GM20431 (cell line): Measurements from ENCODE around the gene CPHXL.

Experiments used
- in situ Hi-C: fragments of 300-500 bp; cut with MseI, MboI; formaldehyde crosslinking; loops from one replicate; pipeline ENCODE4 v1.15.0; 2020; ENCODE audit warnings: low sequenced_read_pairs; ENCODE audit not compliant: unreplicated experiment

CPHXL gene

DNA sequence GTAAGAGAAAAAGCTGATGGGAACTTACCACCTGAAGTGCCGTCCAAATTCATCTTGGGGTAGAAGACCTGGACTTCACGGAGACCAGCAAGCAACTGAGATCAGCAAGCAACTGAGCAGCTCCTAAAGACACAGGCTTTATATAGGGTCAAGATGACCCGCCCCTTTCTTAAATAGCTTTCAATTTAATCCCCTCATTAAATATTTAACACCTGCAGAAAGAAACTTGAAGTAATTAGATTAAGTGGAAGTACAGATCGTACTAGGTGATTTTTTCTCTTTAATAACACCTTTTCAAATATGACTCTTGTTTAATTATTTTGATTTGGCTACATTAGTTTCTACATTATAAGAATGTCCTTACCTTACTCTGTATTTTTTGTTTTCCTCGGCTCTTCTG lies at the start of gene CPHXL:
TSS of gene CPHXL (minus strand) at position 101 of the 400 bp plus-strand sequence. CDS start at position 53, 48 bp downstream.
- in situ Hi-C loops = no loop called here

DNA sequence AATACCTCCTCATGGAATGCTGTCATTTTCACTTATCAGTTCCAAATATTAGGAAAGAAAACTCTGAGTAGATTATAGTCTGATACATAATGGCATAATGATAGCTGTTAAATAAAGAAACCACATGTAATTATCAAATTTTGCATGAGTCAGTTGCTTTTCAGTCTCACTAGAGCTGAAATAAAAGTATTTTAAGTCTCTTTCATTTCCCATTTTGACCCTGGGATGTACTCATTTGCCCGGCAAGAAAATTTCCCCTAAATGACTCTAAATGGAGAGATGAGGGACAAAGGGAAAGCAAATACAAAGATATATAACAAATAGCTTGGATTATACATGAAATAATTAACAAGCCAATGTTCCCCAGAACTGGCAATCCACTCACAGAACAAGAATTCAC lies 47.9 kb upstream of the CPHXL start:
- in situ Hi-C loops = loop anchor here (25.0 kb wide), 1 partner anchor 562 kb away; the partner anchor contains the start of genes CTRB1 and CTRB2

DNA sequence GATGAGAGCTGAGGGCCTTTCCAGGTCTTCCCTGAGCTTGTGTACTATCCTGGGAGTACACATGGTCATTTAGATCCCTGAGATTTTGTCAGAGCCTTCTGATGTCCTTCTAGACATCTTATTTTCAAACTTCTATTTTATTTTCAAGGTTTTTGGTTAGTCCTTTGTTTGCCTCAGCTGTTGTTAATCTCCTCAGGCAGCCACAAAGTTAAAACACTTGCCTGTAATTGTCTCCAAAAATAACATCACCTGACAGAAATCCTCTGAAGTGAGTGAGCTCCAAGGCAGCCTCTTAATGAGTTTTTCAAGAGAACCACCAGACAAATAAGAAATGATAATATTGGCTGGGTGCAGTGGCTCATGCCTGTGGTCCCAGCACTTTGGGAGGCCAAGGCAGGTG lies 43.8 kb upstream of the CPHXL start:
- in situ Hi-C loops = loop anchor here (25.0 kb wide), 1 partner anchor 558 kb away; the partner anchor contains the start of genes CTRB1 and CTRB2

DNA sequence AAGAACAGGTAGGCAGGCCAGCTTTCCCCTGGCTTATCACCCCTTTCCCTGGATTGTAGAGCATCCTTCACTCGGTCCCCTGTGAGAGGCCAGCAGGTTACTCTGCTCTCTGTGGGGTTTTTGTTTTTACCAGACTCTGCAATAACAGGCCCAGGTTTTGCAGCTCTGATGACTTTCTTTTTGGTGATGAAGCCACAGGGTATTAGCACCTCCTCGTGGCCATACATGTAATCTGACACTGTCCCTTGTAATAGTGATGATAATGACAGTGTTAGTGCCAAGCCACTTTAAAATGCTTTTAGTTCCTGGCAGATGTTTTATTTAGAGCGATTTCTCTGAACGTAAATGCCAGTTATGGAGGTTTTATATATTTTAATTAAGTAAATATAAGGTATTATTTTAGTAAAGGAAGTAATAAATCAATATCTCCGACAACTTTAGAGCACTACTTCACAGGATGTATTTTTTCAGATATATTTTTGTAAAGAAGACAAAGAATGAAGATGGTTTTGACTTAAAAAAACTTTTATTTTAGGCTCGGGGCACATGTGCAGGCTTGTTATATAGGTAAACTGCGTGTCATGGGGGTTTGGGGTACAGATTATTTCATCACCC lies 38.0 kb upstream of the CPHXL start:
- in situ Hi-C loops = loop anchor here (10.0 to 25.0 kb wide), 2 partner anchors 289 to 552 kb away; partner anchors contain the start of genes CTRB1 and CTRB2

DNA sequence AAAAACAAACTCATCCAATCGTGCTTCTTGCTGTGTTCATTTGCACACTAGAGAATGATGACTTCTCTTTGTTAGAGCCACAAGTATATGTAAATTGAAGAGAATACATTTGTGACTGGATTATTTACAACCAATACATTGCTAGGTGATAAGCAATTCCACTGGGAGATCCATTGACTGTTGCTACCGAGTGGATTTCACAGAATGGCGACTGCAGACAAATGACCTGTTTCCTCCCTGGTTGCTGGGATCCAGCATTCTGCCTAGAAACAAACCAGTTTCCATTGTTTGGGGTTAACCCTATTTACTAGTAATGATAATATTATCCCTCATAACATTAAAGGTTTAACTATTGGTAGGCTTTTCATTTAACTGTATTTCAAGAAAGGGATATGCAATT lies 36.9 kb upstream of the CPHXL start:
- in situ Hi-C loops = loop anchor here (10.0 to 25.0 kb wide), 2 partner anchors 288 to 551 kb away; partner anchors contain the start of genes CTRB1 and CTRB2

DNA sequence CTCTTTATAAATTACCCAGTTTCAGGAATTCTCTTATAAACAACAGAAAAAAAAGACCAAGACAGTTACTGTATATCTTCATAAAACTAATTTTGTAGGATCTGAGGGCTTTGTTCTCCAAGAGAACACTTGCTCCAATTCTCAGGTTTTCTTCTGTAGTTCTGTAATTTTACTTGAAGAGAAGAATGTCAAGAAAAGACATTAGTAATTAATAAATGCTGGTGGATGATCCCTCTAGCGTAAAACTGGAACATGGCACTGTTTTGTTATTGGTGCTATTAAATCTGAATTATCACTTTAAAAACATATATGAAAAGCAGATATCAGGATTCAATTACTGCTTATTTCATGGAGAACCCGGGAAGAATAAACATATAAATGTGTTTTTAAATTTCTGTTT lies 36.5 kb upstream of the CPHXL start:
- in situ Hi-C loops = loop anchor here (10.0 to 25.0 kb wide), 2 partner anchors 288 to 550 kb away; partner anchors contain the start of genes CTRB1 and CTRB2

DNA sequence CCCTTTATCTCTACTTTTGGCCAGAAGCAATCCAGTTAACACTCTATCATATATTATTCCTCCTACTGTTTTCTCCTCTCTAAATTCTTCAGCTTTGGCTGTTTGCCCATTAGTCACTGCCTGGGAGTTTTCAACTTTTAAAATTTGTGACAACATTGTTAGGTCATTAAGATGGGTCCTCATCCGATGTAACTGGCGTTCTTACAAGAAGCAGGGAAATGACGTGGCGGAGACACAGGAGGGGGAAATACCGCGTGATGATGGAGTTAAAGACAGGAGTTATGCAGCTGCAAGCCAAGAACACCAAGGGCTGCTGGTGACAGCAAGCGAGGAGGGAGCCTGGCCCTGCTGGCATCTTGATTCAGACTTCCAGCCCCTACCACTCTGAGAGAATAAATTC lies 34.8 kb upstream of the CPHXL start:
- in situ Hi-C loops = loop anchor here (10.0 to 25.0 kb wide), 2 partner anchors 286 to 549 kb away; partner anchors contain the start of genes CTRB1 and CTRB2

DNA sequence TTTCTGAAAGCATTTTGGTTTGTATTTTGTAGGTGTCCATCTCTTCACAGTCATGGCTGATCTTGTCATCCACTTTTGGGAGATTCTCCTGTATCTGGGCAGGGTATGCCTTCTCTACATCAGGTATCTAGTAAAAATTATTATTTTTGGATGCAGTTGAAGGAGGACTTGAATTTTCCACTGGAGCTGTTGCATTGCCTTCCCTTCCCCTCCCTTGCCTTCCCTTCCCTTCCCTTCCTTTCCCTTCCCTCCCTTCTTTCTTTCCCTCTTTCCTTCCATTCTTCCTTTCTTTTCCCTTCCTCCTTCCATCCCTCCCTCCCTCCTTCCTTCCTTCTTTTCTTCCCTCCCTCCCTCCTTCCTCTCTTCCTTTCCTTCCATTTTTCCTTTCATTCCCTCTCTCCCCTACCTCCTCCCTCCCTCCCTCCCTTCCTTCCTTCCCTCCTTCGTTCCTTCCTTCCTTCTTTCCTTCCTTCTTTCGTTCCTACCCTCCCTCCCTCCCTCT lies 33.8 kb upstream of the CPHXL start:
- in situ Hi-C loops = loop anchor here (10.0 to 25.0 kb wide), 2 partner anchors 285 to 548 kb away; partner anchors contain the start of genes CTRB1 and CTRB2

DNA sequence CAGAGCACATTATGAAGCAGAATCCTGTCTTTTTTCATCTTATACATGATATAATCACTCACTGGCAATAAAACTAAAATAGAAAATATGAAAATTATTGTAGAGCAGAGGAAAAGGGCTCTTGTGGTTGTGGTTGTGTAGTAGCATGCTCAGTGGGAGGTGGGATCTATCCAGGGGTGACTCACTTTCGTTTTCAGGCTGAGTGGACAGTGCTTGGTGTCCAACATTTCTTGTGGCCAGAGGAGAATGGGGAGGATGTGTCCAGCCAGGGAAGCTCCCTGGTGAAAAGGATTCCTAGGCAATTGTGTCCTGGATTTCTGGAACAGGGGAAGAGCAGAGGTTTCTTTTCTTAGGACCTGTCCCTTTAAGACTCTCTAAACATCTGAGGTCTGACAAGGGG lies 31.9 kb upstream of the CPHXL start:
- in situ Hi-C loops = loop anchor here (25.0 kb wide), 1 partner anchor 546 kb away; the partner anchor contains the start of genes CTRB1 and CTRB2

DNA sequence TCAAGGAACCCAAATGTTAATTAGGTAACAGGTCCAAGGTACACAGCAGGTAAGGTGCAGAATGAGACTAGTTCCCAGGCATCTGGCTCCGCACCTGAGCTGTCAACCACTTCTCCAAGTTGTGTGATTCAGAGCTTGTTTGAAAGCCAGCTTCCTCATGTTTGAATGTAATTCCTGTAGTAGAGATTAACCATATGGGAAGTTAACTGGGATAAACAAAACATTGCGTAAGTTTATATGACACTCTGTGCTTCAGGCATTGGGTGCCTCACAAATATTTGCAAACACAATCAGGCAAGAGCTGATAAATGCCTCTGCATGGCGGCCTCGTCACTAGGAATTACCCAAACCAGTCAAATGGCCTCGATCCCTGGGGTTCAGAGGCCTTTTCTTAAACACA lies 27.9 kb upstream of the CPHXL start:
- in situ Hi-C loops = loop anchor here (25.0 kb wide), 1 partner anchor 542 kb away; the partner anchor contains the start of genes CTRB1 and CTRB2

DNA sequence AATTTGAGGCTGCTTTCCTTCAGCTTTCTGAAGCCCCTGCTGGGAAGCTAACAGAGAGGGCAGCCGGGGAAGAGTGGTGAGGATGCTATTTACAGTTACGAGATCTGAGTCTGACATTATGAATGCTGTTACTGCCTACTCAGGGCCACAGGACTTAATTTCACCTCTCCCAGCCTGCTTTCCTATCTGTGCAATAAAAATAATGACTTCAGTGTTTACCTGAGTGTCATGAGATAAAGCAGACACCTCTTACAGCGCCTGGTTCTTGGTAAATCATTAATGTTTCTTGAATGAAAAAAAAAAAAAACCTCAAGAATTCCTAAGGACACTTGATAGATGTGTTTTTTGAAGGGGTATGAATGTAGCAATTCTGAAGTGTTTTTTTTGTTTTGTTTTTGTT lies 24.2 kb upstream of the CPHXL start:
- in situ Hi-C loops = loop anchor here (25.0 kb wide), 1 partner anchor 538 kb away; the partner anchor contains the start of genes CTRB1 and CTRB2

DNA sequence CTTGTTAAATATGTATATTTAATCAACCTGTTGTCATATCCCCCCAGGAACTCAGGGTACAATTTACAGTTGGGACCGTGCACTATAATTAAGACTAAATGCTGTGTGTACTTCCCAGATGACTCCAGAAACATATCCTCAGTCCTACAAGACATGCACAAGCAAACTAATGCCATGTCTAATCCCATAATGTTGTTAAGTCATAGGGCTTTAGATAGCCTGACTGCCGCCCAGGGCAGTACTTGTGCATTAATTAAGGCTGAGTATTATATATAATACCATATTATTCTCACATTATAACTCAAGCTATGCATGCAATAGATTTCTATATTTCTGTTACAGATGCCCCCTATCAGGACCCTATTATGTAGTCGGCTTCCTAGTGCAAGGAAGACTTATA lies 20.1 kb upstream of the CPHXL start:
- in situ Hi-C loops = no loop called here

DNA sequence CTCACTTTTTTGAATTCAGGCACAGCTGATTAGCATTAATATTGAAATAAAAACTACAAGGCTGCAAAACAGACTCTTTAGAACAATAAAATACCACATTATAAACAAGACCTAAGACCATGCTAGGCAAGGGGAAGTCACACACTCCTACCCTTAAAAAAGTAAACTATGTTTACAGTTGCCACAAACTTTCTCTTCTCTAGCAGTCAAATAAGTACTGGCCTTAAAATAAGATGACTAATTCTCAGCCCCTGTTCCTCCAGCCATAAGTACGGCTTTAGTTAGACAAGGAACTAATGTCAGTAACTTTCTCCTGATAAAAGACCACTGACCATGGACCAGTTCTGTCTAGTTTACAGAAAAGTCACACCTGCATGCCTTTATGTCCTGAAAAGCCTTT lies 19.5 kb upstream of the CPHXL start:
- in situ Hi-C loops = no loop called here

DNA sequence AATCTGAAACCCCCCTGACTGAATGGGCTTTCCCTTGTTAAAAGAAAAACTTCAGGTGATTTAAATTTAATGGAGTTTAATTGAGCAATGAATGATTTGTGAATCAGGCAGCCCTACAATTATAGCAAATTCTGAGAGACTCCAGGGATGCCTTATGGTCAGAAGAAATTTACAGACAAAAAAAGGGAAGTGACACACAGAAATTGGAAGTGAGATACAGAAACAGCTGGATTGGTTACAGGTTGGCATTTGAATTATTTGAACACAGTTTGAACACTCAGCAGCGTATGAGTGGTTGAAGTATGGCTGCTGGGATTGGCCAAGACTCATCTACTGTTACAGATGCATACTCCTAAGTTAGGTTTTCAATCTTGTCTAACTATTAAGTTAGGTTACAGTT lies 19.0 kb upstream of the CPHXL start:
- in situ Hi-C loops = no loop called here

DNA sequence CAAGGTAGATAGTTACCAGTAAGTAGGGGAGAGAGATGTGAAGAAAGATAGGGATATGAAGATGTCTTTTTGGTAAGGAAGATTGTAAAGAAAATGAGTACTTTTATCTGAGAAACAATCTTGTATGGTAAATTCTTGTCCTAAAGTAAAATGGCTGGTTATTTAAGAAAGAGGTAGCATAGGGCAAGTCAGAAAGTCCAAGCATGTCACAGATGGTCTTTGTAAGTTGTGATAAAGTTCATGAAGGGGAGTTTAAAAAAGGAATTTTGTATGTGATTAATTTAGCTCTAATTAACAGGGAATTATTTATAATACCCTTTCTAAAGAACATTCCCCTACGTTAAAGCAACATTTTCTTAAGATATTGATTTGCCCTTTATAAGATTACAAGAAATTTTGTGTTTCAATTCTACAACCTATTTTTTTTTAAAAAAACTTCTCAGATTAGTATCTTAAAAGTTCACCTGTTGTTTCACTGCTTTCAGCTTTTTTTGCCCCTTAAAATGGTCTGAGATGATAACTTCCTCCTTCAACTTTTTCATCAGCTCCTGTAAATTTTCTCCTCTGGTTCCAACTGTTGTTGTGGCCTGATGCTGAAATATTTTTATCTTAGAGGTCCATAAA lies 16.2 kb upstream of the CPHXL start:
- in situ Hi-C loops = no loop called here

DNA sequence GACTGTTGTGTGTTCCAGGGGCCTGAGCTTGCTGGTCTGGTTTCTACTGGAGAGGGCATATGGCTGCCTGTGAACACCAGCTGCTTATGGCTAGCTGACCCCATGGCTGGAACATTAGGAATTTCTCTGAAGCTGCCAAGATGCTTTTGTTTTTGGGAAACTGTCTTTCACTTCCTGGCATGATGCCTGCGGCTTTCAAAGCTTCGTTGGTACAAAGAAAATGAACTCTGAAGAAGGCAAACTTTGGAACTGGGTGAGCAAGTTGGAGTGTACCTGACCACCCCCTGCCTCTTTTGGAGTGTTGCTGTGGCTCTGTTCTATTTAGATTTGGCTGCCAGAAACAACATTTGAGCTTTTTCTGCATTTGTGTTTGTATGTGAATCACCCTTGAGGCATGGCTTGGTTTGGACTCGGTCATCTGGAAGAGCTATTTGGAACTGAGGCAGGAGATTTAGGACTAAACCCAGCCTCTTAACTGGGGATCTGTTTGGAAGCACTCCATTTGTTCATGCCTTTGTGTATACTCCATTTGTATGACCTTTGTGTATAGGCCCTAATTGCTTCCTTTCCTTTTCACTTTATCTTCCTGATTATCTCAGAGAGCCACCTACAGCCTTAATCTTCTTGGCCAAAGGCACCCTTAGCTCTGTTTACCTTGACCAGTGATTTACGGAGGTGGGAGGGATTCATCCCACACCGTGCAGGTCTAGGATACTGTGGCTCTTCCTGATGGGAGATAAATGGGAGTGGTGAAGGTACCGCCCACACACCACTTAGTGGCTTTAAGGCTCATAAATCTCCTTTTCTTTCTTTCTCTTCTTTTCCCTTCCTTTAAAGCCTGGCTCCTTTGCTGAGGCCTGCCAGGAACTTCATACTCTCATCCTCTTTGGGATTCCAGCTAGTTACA lies 7.3 kb upstream of the CPHXL start:
- in situ Hi-C loops = no loop called here

DNA sequence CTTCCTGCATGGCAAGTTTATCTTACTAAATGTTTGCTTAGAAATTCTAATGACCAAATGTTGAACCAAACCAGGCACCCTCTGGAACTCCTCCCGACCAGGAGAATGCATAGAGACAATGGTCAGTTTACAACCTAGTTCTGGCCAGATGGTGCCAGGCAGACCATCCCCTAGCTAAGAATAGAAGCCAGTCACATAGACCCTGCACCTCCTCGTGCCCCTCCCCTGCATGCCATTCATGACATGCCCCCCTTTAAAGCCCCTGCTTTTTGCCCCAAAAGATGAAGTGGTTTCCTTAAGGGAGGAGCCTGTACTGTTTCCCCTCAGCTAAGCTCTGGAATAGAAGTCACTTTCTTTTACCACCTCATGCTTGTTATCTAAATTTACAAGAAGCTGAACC lies 6.6 kb upstream of the CPHXL start:
- in situ Hi-C loops = no loop called here

DNA sequence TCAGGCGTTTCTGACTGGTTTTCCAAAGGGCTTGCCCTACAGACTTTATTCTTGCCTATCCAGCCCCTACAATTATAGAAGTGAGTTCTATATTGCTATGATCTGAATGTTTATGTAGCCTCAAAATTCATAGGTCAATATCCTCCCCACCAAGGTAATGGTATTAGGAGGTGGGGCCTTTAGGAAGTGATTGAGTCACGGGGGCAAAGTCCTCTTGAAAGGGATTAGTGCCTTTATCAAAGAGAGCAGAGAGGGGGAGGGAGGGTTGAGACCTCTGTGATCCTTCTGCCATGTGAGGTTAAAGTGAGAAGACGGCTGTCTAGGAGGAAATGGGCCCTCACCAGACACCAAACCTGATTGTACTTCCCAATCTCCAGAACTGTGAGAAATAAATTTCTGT lies 931 bp upstream of the CPHXL start:
- in situ Hi-C loops = no loop called here

DNA sequence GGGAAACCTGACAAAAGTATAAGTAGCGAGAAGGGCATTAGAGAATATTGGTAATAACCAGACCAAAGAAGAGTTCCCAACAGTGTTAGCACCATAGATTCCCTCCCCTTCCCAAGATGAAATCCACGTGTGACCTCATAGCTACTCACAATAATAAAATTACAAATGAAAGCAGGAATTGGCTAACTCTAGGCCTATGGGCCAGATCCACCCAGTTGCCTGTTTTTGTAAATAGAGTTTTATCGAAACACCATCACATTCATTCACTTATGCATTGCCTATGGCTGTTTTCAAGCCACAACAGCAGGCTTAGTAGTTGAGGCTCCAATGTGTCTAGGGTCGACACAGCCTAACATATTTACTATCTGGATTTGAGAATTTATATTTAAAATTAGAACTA lies 7.8 kb downstream of the CPHXL start:
- in situ Hi-C loops = no loop called here

DNA sequence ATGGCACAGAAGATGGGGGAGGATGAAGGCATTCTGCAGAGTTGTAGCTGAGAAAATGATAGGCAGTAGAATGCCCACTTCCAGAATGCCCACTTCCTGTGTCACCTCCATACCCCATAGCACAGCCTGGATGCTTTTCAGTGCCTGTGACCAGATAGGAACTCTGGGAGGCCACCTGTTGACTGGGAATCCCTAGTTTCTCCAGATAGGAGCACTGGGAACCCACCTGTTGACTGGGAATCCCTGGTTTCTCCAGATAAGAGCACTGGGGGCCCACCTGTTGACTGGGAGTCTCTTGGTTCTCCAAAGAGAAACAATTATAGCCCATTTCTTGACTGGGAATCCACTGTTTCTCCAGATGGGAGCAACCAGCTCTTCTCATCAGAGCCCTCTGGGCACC lies 11.6 kb downstream of the CPHXL start:
- in situ Hi-C loops = no loop called here
